GM18873 (cell line): Measurements from ENCODE around the gene ULK4.
"Not testable (repeated sequence)": the region's sequence is repeated elsewhere in the genome, so short reads cannot be mapped to it uniquely, and the experiment has no call there.

Experiments used
- ATAC-seq: cut with Tn5 transposase; IDR thresholded peaks from one replicate; pipeline ENCODE4 v1.9.1; 2021; ENCODE audit warnings: mild to moderate bottlenecking, moderate library complexity, moderate number of reproducible peaks; ENCODE audit not compliant: unreplicated experiment, low FRiP score

Gene ULK4

DNA sequence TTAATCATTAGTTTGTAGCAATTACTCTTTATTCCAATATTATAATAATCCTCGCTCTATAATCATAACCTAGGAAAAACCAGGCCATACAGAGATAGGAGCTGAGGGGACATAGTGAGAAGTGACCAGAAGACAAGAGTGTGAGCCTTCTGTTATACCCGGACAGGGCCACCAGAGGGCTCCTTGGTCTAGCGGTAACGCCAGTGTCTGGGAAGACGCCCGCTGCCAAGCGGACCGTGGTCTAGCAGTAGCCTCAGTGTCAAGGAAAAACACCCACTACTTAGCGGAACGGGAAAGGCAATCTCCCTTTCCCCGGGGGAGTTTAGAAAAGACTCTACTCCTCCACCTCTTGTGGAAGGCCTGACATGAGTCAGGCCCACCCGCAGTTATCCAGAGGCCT is 266.1 kb downstream of the ULK4 start:
- ATAC-seq: not testable (repeated sequence)

DNA sequence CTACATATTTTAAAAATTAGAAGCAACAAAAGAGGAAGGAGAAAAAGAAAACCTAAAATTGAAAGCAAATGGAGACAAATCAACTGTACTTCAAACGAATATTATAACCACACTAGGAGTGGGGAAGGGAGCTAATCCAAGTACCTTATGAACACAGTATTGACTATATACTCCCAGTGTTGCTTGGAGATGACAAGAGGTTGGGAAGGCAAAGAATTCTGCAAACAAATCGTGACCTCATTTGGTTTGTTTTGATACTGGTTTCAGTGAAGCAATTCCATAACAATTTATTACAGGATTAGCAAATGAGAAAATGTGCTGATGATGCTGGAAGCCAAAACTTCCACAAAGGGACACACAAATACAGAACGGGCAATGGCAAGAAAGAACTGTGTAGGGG is 268.1 kb downstream of the ULK4 start:
- no peak for ATAC-seq

DNA sequence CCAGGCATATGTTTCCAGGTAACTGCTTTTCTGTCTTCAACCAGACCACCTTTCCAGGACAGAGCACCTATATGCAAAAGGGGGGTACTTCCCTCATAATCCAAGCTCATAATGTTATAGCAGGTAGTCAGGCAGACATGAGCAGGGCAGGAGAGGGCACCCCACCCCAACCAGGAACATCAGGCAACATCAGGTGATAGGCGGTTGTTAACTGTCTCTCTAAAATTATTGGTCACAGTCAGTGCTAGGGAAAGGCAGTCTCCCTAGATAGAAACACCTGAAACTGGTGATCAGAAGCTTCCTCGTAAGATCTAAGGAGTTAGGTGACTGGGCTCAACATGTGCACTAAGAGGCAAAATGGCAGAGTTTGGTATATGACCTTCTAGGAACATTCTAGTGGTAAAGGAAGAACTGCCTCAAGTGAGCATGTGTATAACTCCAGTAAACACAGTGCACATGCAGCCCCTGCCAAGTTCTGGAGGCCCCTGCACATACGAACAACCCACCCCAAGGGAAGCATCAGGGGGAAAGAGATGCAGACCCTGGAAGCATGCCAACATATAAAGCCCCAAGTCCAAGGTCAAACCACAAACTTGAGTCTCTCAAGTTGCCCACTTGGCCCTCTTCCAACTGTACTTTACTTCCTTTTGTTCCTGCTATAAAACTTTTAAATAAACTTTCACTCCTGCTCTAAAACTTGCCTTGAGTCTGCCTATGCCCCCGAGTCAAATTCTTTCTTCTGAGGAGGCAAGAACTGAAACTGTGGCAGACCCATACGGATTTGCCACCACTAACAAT is 270.9 kb downstream of the ULK4 start:
- ATAC-seq: no peak

DNA sequence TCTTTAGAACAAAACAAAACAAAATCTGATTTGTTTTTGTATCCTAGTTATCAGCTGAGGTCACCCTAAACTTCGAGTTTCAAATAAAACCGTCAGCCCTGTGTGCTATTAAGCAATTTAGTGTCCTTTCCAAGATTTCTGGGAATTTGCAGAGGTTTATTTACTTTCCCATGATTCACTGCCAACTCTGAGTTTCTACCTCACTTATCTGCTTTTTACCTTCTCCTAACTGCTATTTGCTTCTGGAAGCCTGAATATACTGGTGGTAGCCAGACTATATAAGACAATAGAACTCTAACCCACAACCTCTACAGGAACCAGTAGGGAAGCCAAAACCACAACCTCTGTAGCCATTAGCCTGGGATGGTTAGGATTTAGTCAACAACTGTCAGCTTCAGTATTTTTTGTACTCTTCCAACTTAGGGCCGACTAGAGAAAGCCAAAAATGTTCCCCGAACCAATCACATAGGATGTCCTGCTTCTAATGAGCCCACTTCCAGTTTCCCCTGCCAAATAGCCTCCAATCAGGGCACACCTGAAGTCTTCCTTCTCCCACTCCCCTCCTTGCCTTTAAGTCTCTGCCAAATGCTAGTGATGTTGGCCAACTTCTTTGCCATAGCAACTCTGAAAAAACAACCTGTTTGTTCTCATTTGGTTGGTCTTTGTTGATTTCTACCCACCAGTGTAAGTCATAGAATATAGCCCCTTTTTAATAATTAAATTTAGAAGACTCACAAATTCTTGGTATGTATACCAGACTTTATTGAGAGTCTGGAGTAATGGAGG is 273.1 kb downstream of the ULK4 start:
- ATAC-seq: no peak

DNA sequence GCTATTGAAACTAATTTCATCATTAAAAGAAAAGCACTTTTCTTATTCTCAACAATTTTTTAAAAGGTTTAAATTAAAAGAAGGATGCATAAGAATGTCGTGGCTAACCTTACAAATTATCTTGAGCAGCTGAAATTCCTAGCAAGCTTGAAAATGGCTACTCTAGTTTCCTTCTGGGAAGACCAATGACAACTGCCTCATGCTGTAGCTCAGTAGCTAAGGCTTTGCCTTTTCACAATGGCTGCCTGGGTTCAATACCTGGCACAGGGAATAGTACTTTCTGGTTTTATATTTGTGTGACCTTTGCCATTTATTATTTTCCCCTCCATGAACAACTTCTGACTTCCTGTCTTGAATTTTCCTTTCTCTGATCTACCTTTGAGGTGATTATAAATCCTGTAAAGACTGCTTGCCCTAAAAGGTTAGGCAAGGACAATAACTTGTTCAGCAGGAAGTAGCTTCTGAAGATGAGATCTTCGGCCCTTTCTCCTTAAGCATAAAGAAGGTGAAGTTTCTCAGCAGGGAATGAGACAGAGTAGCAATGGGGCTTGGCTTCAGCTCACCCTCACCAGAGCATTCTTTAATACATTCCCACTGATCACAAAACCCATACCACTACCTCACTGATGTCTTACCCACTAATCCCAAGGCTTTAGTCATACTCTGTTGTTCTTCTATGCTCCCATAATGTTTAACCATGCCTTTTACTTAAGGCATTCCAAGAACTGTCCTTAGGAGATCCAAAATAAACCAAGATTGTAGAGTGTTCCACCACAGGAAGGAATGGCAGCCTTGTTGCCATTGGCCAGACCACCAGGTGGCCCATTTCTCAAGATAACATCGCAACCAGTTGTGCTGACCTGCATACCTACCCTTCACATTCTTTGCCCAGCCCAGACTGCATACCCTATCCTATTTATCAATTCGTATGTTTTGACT is 276.8 kb downstream of the ULK4 start:
- no peak for ATAC-seq

DNA sequence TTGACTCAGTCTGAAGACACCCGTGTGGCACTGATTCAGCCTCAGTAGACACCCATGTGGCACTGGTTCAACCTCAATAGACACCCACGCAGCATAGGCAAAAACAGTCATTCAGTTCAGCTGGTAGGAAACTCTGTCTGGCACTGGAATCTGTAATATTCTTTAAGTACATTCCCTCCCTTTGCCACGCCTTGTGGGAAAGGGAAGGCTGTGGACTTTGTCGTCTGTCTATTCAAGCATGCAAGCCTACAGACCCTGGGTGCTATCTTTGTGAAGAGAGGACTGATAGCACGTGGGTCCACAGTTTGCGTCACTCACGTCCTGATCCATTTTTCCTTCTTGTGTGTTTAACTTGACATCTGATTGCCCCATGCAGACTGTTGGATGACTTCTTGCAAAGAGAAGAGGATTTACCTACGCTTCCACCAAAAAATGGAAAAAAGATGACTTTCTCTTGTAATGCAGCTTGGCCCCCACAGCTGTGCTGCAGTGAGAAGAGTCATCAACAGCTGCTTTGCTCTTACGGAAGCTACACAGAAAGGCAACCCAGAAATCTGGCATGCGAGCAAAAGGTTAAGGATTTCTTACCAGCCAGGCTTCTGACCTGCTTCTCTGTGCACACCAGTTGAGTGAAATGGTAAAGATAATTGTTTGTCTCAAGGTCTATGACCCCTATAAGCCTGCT is 278.1 kb downstream of the ULK4 start:
- no peak for ATAC-seq

DNA sequence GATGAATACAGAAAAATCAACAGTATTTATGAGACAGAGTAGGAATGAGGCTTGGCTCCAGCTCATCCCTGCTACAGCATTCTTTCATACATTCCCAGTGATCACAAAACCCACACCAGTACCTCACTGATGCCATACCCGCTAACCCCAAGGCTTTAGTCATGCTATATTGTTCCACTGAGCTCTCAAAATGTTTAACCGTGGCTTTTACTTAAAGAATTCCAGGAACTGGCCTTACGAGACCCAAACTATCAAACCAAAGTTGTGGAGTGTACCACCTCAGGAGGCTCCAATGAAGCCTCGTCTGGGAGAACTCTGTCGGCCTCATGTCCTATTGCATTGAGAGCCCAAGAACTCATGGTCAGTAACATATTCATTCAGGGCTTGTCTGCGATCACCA is 278.9 kb downstream of the ULK4 start:
- no peak for ATAC-seq

DNA sequence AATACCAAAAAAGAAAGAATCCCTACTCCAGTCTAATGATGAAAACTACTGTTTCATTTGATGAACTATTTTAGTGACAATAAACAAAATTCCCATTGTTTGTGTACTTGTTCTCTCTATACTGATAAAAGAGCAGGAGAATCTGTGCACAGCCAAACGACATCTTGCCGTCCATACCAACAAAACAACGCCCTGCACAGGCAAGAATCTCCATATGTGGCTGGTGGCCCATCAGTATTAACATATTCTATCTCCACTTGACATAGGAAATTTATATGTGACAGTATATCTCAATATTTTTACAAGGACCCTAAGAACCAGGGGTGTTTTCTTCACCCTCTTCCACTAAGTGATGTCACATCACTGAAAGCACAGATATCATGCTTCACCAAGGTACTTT is 279.5 kb downstream of the ULK4 start:
- ATAC-seq: no peak

DNA sequence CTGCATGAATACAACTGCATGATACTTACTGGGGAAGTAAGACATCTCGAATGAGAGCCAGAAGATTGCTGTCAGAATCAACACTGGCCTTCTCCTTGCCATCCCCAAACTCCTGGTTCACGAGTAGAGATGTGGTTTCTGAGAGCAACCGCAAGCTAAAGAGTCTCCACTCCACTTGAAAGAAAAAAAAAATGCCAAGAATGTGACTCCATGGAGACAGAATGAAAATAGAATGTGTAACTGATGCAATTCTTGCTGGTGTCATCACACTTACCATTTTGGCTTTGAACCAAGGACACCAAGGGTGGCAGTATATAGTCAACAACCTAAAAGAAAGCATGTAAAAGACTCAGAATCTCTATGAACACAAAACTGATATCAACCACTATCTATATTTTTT is 280.4 kb downstream of the ULK4 start:
- no peak for ATAC-seq

DNA sequence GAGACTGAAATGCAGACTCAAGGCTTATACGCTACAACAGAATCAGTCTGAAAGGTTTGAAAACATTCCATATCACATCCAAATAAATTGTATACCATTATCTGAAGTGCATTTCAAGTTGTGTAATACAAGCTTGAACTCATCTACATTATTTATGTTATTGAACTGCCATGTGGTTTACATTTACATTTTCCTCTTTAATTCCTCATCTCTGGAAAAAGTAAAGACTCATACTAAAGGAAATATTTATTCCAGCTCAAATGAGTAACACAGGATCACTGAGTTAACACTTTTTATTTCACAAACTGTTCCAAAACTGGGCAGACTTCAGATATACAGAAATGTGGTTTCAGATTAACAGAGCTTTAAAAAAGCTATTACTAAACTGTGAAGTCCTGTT is 282.5 kb downstream of the ULK4 start:
- no peak for ATAC-seq

DNA sequence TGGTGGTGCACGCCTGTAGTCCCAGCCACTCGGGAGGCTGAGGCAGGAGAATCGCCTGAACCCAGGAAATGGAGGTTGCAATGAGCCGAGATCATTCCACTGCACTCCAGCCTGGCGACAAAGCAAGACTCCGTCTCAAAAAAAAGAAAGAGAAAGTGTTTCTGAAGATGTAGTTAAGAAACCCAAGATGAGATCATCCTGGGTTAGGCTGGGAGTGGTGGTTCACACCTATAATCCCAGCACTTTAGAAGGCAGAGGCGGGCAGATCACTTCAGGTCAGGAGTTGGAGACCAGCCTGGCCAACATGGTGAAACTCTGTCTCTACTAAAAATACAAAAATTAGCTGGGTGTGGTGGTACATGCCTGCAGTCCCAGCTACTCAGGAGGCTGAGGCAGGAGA is 286.8 kb downstream of the ULK4 start:
- ATAC-seq: not testable (repeated sequence)

DNA sequence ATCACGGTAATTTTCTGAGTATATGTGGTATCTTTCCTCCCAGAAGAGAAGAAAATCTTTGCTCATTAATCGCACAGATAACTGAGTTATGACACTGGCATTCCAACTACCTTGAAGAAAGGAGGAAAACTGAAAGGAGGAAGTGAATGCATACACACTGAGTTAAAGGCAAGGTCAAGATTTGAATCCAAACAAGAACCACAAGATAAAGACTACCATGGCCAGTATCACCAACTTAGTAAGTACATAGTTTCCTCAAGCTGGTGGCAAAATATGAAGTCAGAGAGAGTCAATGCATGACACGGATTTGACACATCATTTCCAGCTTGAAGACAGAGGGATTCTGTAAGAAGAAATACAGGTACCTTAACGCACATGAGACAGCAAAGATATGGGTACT is 287.5 kb downstream of the ULK4 start:
- no peak for ATAC-seq

DNA sequence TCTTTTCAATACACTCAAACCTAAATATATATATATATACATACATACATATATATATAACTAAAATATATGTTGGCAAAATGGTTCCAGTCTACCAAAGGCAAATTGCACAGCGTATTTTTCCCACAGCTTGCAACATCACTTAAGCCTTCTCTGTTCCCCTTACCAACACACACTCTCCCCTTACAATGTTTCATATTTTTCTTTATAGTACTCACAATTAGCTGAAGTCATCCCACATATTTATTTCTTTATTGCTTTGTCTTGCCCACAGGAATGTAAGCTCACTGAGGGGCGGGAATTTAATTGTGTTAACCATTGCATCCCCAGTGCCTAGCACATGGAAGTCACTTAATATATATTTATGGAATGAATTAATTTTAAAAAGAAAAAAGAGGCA is 288.3 kb downstream of the ULK4 start:
- ATAC-seq: no peak

DNA sequence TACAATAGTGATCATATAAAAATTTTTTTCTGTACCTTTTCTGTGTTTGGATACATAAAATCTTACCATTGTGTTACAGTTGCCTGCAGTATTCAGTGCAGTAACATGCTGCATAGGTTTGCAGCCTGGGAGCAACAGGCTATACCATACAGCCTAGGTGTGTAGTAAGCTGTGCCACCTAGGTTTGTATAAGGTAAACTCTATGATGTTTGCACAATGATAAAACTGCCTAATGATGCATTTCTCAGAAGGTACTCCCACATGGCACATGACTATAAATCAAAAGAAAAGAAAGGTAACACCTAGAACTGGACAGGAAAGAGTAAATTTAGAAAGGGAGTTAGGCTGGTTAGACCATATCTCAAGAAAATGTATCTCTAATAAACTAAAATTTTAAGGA is 293.5 kb downstream of the ULK4 start:
- no peak for ATAC-seq

DNA sequence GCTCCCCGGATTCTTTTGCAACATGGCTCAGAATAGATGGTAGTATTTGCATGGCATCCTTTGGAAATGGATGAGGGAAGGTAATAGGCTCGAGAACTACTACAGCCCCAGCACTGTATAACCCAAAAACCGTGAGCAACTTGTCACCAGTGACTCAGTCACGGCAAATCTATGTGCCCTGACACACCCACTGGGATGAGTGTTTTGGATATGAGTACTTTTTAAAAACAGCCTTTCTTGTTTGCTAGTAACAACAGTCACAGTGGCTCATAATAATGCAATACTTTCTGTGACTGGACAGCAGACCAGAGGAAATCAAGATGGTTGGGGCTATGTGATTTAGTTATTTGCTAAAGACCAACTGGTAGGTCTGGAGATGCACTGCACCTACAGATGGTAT is 299.6 kb downstream of the ULK4 start:
- ATAC-seq: no peak

DNA sequence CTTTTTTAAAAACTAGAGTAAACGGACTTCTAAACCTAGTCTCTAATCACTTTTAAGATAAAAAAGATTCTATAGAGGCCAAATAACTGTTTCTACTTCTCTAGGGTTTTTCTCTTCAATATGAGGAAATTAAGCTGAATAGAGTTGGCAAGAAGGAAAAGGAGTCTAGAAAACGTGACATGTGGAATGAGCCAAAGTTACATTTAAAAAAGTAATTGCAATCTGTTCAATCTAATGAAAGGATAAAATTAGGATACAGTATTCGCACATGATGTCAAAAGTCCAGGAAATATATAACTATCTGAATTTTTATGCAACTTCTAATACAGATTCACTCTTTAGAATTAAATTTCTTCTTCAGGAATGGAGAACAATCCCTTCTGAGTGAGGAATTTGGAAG is 300.1 kb downstream of the ULK4 start:
- ATAC-seq: no peak

DNA sequence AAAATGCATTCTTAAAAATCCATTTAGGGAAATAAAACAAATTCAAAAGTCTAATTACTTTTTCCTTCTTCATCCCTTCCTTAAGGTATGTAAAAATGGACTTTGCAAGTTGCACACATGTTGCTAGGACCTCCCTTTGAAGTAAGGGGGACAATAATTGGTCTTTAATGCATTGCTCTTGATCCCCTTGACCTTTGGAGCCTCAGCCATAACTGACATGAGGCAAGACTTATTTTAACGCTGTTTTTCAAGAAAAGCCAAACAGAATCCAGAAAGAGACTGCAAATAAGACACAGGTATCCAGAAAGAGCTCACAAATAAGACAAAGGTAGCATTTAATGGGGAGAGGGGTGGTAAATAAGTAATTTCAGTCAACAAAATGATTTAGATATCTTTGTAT is 301.4 kb downstream of the ULK4 start:
- no peak for ATAC-seq

DNA sequence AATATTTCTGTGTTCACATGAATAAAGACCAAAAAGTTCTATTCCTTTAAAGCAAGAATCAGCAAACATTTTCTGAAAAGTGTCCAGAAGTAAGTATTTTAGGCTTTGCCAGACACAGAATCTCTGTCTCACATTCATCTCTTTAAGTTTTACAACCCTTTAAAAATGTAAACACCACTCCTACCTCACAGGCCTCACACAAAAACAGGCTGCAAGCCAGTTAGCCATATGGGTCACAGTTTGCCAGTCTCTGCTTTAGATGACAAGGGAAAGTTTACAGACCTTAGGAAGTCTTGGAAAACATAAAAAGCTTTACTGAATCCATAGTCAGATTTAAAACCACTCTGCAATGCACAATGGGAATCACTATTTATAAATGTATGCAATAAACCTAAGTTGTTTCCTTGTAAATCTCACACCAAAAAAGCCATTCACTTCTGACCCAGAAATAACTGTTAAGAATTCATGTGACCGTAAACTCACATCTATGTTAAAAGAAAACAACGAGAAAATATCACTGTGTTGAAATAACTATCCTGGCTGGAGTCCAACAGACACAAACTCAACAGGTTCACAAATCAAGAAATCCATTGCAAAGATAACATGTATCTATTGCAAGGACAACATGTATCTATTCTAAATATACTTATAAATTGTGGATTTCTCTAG is 308.2 kb downstream of the ULK4 start:
- ATAC-seq: no peak

DNA sequence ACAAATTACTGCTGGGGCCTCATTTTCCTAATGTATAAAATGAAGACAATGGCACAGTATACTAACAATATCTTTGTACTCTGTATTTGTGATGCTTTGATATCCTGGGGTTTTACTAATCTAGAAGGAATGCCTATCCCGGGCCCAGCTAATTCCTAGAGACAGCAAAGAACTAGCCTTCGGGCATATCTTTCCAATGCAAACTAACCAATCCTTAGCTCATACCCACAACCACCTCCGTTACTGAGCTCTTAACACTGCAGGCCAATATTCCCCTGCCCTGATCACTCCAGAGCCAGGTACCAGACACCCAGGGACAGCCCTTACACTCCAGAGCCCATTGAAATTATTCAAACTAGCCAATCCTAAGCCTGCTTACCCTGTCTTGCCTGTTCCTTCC is 309.0 kb downstream of the ULK4 start:
- no peak for ATAC-seq

DNA sequence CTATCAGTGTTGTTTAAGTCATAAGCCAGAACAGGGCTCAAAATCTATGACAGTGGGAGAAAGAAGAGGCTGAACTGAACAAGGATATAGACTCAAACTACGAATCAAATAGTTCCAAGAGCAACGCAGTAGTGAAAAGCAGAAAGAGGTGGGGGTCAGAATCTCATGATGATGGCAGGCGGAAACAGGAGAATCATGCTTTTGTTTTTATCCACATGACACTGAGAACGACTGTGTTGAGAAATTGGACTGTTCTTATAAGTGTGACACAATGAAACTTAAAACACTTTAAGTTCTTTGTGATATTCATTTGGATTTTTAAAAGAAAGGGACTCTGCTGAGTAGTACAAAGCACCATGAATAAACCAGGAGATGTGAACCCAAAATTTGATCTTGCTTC is 309.4 kb downstream of the ULK4 start:
- ATAC-seq: no peak
